ENCODE results near the gene TSC2. TPM values are rescaled to one million over a fixed set of nuclear protein-coding genes. Genes with fewer than 3 reads are reported as not detected.
A peak's percentile ranks its signal among the peaks of the same experiment; 100 is the strongest.

Gene TSC2
- total and polyA plus RNA-seq, 8 donors, result 51.0 to 172 (median 83.6) TPM

DNA sequence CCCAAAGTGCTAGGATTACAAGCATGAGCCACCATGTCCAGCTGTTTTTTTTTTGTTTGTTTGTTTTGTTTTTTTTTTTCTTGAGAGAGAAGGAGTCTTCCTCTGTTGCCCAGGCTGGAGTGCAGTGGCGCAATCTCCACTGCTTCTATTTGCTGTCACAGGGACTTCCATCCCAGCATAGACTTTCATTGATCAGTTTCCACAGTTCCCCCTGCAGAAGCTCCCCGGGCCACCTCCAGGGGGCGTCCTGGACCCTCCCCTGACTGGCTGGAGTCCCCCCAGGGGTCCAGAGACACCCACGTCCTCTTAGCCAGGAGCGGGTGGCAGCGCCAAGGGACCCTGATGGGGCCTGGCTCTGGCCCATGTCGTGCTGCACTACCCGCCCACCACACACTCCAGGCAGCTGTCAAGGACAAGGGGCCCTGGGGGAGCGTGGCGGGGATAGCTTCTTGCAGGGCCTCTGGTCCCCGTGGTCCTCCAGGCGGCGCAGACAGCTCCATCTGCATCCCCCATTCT lies 31.3 kb upstream of the TSC2 start:
- Histone ChIP-seq H3K27ac (no peak overlapping the region), H3K9me3 (no peaks in the 10 kb centered on the region), H3K36me3 (no peaks in the 10 kb centered on the region), H3K4me3 (no peak overlapping the region), H3K4me1 (peaks cover 0 to 10% (median 4%) of the 10 kb centered on the region in 3 donors), H3K27me3 (peaks cover 0 to 7% (median 0%) of the 10 kb centered on the region in 4 donors)
- ATAC-seq (no peak), FAIRE-seq (no peak), DNase-seq (peak in 1 of 6 donors; percentile 47)
- 49 to 50% methylated on average over 13 of the region's 13 CpGs for WGBS, 2 donors
- TF ChIP-seq, protein P1, sequence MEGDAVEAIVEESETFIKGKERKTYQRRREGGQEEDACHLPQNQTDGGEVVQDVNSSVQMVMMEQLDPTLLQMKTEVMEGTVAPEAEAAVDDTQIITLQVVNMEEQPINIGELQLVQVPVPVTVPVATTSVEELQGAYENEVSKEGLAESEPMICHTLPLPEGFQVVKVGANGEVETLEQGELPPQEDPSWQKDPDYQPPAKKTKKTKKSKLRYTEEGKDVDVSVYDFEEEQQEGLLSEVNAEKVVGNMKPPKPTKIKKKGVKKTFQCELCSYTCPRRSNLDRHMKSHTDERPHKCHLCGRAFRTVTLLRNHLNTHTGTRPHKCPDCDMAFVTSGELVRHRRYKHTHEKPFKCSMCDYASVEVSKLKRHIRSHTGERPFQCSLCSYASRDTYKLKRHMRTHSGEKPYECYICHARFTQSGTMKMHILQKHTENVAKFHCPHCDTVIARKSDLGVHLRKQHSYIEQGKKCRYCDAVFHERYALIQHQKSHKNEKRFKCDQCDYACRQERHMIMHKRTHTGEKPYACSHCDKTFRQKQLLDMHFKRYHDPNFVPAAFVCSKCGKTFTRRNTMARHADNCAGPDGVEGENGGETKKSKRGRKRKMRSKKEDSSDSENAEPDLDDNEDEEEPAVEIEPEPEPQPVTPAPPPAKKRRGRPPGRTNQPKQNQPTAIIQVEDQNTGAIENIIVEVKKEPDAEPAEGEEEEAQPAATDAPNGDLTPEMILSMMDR (IDR thresholded peaks at IDR 0.05), result no peak
- intact Hi-C loops (cut with DNase I), result no loop called here

DNA sequence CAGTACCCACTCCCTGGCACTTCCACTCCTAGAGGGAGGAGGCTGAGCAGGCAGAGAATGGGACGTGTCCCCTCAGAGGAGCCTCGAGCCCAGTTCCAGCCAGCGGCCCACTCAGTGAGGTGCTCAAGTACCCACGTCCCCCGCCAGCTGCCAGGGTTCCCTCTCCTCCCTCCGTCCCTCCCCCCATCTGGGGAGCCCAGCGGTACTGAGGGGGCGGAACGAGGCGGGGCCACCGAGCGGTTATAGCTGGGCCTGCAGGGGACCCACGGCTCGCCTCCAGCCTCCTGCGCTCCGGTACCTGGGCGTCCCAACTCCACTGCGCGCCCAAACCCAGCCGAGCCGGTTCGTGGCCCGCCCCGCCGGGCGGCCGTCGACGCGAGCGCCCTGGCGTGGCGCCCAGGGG lies 28.3 kb upstream of the TSC2 start, which contains the start of gene NPW:
TSS of gene NPW (plus strand) at position 268 of the 403 bp plus-strand sequence.
- H3K9me3 ChIP-seq, result no peaks in the 10 kb centered on the region
- intact Hi-C loops (cut with DNase I), result no loop called here
- 2% methylated on average over 22 to 33 of the region's 33 CpGs for WGBS, 2 donors
- TF ChIP-seq, protein P1 (IDR thresholded peaks at IDR 0.05), result no peak
- no peaks in the 10 kb centered on the region for H3K36me3 ChIP-seq
- peaks cover 0 to 10% (median 4%) of the 10 kb centered on the region in 3 donors for H3K4me1 ChIP-seq
- H3K27ac ChIP-seq, result no peak within 1 kb of the TSS
- H3K4me3 ChIP-seq, result peak within 1 kb of the TSS in 1 of 4 donors; percentile 14
- DNase-seq (peak in 2 of 6 donors; percentile 28 to 68), FAIRE-seq (no peak), ATAC-seq (no peak)
- peaks cover 0 to 7% (median 0%) of the 10 kb centered on the region in 4 donors for H3K27me3 ChIP-seq

DNA sequence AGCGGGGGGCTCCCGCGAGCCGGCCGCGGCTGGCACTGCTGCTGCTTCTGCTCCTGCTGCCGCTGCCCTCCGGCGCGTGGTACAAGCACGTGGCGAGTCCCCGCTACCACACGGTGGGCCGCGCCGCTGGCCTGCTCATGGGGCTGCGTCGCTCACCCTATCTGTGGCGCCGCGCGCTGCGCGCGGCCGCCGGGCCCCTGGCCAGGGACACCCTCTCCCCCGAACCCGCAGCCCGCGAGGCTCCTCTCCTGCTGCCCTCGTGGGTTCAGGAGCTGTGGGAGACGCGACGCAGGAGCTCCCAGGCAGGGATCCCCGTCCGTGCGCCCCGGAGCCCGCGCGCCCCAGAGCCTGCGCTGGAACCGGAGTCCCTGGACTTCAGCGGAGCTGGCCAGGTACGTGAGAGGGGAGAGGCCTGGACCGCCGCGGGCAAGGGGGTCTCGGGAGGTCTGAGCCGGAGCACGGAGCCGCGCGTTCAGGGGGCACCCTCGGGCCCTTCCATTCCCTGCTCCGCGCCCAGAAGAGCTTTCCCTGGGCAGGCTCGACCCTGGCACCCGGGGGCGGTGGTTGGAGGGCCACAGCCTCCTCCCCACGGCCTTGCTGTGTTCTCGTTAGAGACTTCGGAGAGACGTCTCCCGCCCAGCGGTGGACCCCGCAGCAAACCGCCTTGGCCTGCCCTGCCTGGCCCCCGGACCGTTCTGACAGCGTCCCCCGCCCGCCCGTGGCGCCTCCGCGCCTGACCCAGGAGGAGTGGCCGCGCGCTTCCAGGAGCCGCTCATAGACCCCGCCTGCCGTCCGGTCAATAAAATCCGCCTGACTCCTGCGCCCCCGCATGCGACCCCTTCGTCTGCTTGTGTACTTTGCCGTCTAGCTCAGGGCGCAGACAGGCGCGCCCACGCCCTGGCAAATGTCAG lies 27.6 kb upstream of the TSC2 start:
- ATAC-seq (no peak), DNase-seq (peak in 1 of 6 donors; percentile 77), FAIRE-seq (no peak)
- intact Hi-C loops (cut with DNase I), result loop anchor here in 1 of 3 donors (5.0 kb wide), 1 partner anchor 122 kb away; no protein-coding TSS in a partner anchor
- no peak overlapping the region for H3K27ac ChIP-seq
- H3K4me3 ChIP-seq, result peak overlapping the region in 1 of 4 donors; percentile 14
- H3K9me3 ChIP-seq, result no peaks in the 10 kb centered on the region
- peaks cover 0 to 10% (median 4%) of the 10 kb centered on the region in 3 donors for H3K4me1 ChIP-seq
- no peaks in the 10 kb centered on the region for H3K36me3 ChIP-seq
- WGBS, 2 donors, result 2 to 3% methylated on average over 89 to 96 of the region's 96 CpGs
- H3K27me3 ChIP-seq, result peaks cover 0 to 7% (median 0%) of the 10 kb centered on the region in 4 donors
- TF ChIP-seq, protein P1 (IDR thresholded peaks at IDR 0.05), result no peak

DNA sequence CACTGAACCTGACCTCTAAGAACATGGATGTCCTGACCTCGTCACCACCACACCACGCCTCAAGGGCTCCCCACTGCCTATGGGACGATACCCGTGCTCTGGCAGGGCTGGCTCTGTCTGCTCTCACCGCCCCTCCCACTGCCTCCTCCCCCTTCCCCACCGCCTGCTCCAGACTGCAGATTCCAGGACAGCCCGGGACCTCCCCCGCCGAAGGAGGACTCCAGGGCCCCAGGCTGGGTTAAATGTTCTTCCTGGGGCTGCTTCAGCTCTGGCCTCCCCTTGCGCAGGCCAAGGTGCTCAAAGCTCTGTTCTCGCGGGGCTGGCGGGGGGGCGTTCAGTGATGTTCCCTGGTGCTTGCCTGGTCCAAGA lies 25.1 kb upstream of the TSC2 start:
- DNase-seq, result peak in 2 of 6 donors; percentile 63 to 79
- peaks cover 0 to 10% (median 4%) of the 10 kb centered on the region in 3 donors for H3K4me1 ChIP-seq
- peak overlapping the region in 2 of 4 donors; percentile 34 to 36 for H3K4me3 ChIP-seq
- 3 to 4% methylated on average over 14 of the region's 14 CpGs for WGBS, 2 donors
- TF ChIP-seq, protein P1 (IDR thresholded peaks at IDR 0.05), result no peak
- peaks cover 0 to 7% (median 0%) of the 10 kb centered on the region in 4 donors for H3K27me3 ChIP-seq
- H3K36me3 ChIP-seq, result no peaks in the 10 kb centered on the region
- H3K9me3 ChIP-seq, result no peaks in the 10 kb centered on the region
- peak; percentile 22 to 35 (median 28) for ATAC-seq
- no peak overlapping the region for H3K27ac ChIP-seq
- no peak for FAIRE-seq
- intact Hi-C loops (cut with DNase I), result loop anchor here in 1 of 3 donors (5.0 kb wide), 1 partner anchor 120 kb away; no protein-coding TSS in a partner anchor

All from pancreas (tissue), 10 donors.